ENCODE results near the gene ZBTB16.

Gene ZBTB16

DNA sequence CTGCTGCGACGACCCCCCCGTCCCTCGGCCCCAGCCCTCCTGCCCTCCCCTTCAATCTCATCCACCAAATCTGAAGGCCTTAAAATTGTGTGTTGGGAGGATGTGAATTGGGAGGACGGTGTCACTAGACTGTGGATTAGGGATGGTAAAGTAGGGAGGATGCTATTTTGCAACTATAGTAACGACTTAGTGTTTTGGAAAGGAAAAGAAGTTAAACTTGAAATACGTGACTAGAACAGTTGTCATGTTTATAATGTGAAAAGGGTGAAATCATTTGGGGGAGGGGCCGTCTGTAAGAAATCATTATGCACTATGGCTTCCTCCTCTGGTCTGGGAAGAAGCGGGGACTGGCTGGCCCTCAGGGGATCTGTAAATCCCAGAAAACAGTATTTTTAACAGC, 193.3 kb downstream of the ZBTB16 start:
- DNase-seq: no peak

GRCh38 chr11:114253771-114254170, 194.3 kb downstream of the ZBTB16 start:
- DNase-seq: no peak

DNA sequence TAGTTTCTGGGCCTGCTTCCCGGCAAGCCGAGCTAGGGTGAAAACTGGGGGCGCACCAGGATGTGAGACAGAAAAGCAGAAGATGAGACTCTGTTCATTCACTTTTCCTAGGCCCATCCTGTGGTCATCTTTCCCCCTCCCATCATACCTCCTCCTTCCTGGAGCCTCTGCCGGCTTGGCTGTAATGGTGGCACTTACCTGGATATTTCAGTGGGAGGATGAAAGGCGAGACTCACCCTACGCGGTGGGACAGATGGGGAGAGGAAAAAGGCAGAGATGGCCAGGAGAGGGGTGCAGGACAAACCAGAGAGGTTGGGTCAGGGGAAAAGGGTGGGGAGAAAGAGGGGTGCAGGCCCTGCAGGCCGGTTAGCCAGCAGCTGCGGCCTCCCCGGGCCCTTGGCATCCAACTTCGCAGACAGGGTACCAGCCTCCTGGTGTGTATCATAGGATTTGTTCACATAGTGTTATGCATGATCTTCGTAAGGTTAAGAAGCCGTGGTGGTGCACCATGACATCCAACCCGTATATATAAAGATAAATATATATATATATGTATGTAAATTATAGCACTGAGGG, 195.1 kb downstream of the ZBTB16 start:
- no peak for DNase-seq

- no peak for DNase-seq
Observed at GRCh38 chr11:114255289-114255688, 195.8 kb downstream of the ZBTB16 start.

- no peak for DNase-seq
Observed at GRCh38 chr11:114256176-114256966, 196.9 kb downstream of the ZBTB16 start.

DNA sequence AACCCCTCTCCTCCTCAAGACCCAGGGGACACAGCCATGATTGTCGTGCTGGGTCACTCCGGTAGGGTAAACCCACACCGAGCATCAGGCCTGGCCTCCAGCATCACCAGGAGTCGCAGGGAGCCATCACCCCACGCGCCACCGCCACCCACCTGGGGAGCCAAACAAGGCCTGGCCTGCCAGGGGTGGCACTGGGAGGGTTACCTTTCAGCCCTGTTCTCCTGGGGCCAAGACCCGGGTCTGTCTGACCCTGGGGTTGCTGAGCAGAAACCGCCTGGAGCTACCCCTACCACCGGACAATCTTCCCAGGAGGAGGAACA, 197.4 kb downstream of the ZBTB16 start:
- DNase-seq: no peak

DNA sequence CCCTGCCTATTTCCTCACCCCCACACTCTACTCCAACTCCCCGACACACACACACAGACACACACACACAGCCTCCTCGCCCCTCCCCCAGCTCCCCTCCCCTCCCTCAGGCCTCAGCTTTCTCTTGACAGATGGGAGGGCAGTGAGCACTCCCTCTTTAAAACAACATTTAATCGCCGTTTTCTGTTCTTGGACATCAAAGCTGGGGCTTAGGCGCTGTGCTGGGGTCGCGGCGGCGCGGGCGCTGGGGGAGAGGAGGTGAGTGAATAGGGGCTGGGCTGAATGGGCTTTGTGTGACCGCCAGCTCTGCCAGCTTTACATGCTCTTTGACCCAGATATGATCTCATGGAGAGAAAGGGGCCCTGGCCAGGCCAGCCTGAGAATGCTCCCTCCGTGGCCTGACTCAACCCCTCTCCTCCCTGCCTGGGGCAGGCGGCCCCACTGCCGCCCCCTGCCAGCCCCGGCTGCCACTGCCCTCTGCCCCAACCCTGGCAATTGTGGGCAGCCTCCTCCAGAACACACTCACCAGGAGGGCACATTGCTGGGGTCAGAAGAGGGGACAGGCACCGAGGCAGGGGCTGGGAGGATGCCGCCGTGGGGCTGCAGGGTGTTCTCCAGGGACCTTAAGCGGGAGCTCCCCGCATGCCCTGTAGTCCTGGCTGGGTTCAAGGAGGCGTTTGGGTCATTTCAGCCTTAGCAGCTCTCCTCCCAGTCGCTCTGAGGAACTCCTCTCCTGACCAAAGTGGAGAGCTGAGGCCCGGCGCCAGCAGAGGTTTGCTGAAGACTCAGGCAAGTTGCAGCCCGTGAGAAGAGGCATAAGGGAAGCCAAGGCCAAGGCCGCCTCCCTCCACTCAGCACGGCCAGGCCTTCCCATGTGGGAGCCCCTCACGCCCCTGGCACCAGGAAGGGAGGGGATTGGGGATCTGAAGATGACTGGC, 198.4 kb downstream of the ZBTB16 start:
- DNase-seq: no peak

DNA sequence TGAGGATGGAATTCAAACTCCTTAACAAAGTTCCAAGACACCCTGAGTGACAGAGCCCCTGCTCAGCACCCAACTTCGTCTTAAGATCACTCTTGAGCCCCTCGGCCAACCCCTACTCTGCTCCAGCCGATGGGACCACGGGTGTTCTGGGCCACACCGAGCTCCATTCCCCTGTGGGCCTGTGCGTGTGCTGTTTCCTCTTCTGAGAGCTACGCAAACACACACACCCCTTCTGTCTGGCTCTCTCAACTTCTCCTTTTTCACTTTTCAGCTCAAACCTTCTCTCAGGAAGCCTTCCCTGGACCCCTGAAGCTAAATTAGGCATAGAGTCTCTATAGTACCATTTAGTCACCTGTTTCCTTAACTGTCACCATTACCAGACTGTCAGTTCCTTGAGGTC, 199.2 kb downstream of the ZBTB16 start:
- DNase-seq: no peak

DNA sequence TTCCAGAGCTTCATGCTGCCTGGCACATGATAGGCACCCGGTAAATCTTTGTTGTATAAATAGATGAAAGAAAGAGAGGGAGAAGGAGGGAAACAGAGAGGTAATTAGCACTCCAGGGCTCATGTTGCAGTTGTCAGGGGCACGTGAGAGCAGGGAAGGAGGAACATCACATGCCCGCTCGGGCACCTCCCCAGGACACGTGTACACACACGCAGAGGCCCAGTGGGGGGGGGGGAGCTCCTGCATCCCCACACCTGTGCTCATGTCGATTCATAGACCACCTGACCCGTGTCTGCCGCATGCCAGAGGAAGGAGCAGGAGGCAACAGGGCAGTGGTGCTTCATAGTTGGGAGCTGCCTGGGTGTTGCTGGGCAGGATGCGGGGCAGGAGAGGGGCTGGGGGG, 199.6 kb downstream of the ZBTB16 start:
- no peak for DNase-seq

- no peak for DNase-seq
Observed at GRCh38 chr11:114259551-114259983, 200.1 kb downstream of the ZBTB16 start.

- DNase-seq: no peak
Observed at GRCh38 chr11:114260077-114260476, 200.6 kb downstream of the ZBTB16 start.

DNA sequence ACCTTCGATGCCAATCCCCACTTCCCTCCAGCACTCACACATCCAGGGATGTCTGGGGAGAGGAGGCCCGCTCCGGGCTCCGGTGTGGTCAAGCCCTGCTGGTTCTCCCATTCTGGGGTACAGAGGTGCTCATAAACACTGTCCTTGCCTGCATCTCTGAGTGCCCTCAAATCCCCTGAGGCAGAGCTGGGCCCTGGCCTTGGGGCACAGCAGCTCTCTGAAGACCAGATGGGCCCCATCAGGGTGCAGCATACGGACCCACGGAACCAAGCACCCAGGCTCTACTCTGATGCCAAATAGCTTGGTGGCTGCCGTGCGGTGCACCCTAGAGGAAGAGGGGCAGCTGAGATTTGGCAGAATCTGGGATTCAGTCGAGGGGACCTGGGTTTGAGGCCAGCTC, 201.0 kb downstream of the ZBTB16 start:
- no peak for DNase-seq

- no peak for DNase-seq
Observed at GRCh38 chr11:114261791-114262190, 202.3 kb downstream of the ZBTB16 start.

DNA sequence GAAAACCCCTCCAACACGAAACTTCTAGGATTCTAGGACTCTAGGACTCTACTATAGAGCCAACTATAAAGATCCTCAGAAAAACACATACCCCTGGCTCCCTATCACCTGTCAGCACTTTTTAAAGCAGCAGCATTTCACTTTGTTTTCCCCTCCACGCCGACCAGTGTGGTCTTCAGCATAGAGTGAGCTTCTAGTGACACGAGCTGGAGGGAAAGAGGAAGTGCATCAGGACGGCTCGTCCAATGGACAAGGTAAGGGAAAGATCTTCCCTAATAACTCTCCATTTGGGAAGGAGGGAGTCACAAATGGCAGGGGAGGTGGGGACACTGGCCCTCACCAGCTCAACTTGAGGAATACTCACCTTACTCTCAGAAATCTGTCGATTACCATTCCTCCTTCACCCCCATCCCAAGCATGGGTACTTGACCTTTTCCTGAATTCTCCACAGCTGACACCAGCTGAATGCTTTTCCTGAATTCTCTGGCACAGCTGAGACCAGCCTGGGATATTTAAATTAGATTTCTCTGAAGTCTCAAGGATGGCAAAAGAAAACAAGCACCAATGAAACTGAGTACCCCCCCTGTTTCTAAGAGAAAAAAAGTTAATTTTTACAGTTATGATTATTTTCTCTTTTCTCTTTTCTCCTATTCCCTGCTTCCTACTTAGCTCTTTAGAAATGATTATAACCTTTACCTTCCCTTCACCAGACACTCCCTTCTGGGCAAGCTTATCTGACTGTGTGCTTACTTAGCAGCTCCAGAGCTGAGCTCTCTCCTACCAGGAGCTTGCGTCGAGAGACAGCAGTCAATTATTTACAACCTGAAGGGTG, 203.4 kb downstream of the ZBTB16 start:
- no peak for DNase-seq

DNA sequence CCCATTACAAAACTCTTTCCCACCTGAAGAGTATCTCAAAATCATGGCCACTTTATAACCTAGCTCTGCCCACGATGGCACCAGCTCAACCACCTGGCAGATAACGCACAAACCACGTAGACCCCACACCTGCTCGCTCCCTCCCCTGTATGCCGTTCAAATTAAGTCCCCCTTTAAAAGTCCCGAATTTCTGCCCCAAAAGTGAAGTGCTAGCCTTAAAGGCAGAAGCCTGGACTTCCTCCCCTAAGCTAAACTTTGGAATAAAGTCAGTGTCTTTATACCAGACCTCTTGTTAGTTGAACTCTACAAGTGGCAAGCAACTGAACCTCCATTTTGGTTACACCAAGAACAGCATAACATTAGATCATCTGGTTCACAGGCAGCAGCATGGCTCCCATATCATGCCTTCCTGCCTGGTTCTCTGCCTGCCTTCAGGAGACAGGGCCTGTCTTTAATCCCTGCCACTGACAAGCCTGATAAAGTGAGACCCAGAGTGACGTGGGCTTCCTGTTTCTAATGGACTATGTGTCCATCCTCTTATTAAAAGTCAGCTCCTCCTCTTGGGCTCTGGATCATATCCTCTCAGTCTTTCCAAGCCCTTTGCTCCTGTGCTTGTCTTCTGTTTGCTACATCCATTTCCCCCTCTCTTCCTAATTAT, 204.1 kb downstream of the ZBTB16 start:
- no peak for DNase-seq

- no peak for DNase-seq
Observed at GRCh38 chr11:114264381-114264780, 204.9 kb downstream of the ZBTB16 start.

DNA sequence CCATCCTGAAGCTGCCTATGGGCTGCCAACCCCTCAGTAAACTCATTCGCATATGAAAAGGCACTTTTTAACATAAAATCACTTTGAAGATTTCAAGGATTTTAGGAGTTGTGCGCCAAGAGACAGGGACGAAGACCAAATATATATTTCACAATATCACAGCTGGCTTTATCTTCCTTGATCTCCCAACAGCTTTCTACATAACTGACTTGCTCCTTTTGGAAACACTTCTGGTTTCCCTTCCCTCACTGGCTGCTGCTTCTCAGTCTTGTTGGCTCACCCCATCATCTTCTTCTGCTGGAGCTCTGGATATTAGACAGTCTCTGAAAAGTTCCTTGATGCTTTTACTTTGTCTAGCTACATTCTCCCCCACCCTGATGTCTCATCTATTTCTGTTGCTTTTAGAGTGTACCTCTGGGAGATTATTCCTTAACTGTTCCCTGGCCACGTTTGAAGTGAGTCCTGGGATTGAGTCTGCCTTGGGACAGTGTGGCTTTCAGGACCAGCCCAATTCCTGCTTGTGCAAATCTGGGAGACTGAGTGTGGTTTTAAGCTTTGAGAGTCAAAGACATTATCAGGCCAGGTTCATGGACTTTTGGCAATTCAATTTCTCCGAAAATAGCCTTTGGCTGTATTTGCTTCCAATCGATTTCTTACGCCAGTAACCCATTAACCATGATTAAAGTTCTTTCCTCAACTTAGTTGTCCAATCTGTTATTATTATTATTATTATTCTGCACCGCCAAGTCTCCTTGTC, 205.8 kb downstream of the ZBTB16 start:
- DNase-seq: no peak

DNA sequence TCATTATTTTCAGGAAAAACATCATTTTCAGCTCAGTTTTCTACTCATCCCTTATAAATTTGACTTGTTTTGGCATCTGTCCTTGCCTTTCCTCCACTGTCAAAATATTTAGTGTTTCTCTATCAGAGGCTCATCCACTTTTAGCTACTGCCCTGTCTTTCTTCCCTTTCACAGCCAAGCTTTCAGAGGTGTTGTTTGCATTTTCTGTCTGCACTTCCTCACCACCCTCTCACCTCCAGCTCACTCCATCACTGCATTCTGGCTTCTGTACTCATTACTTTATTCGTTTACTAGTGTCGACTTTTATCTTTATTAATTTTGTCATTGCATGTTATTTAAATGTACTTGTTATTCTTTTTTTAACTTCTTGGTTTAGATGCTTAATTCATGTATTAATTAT, 210.0 kb downstream of the ZBTB16 start:
- no peak for DNase-seq

GRCh38 chr11:114270531-114271270, 211.2 kb downstream of the ZBTB16 start:
- DNase-seq: no peak

DNA sequence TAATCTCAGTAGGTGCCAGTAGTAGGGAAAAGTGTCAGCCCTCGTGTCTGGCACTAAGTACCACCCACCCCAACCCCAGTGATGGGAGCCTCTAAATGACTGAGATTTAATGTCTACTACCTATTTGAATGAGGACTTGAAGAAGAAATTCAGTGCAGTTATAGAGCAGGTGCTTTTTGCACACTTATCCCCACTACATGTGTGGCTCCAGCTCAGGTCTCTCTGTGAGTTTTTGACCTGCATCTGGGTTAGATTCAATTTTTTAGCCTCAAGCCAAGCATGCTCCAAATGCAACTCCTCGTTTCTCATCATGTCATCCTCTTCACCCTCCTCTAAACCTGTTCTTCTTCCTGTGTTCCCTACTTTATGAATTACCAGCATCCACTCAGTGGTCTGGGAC, 211.8 kb downstream of the ZBTB16 start:
- no peak for DNase-seq

DNA sequence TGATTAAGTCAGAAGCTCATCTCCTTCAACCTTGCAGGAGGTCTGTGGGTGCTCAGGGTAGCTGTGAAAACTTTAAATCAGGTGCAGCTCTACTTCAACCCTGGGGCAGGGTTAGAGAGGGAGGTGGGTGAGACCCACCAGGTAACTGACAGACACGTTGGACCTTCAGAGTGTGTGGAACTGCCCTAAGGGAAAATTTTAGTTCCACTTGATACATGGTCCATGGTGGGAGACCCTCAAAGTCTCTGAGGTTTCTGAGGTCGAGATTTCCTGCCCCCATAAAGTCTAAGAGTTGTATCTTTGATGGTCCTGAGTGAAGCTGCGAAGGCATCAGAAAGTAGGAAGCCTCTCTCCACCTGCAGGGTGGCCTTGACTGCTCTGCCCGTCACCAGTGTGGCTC, 212.8 kb downstream of the ZBTB16 start:
- DNase-seq: no peak
